NOMO-1 treated with dmso at 0.1 percent for 144 hours (cell line): ENCODE measurements around the gene PHF20.
A peak's percentile ranks its signal among the peaks of the same experiment; 100 is the strongest.
"Not testable (repeated sequence)": the region's sequence is repeated elsewhere in the genome, so short reads cannot be mapped to it uniquely, and the experiment has no call there.

ENCODE experiments used
- DNase-seq: peaks from one replicate; lab custom pipeline; 2025; ENCODE audit not compliant: unreplicated experiment; lab: John Stamatoyannopoulos, UW

The PHF20 gene

GRCh38 chr20:35883778-35884540 lies 112.1 kb downstream of the PHF20 start:
- DNase-seq, result no peak

GRCh38 chr20:35884541-35884865 lies 112.7 kb downstream of the PHF20 start:
- DNase-seq, result no peak

GRCh38 chr20:35885212-35885611 lies 113.4 kb downstream of the PHF20 start:
- no peak for DNase-seq

GRCh38 chr20:35886537-35886936 lies 114.7 kb downstream of the PHF20 start:
- no peak for DNase-seq

- DNase-seq, result peak; percentile 45
Observed at GRCh38 chr20:35887393-35888064, 115.7 kb downstream of the PHF20 start.

- no peak for DNase-seq
Observed at GRCh38 chr20:35888657-35889056, 116.8 kb downstream of the PHF20 start.

- DNase-seq, result no peak
Observed at GRCh38 chr20:35891375-35891774, 119.6 kb downstream of the PHF20 start.

- no peak for DNase-seq
Observed at GRCh38 chr20:35892871-35893270, 121.1 kb downstream of the PHF20 start.

GRCh38 chr20:35893942-35894341 lies 122.1 kb downstream of the PHF20 start:
- DNase-seq, result no peak

- not testable (repeated sequence) for DNase-seq
Observed at GRCh38 chr20:35895516-35895915, 123.7 kb downstream of the PHF20 start.

- DNase-seq, result no peak
Observed at GRCh38 chr20:35899064-35899463, 127.2 kb downstream of the PHF20 start.

GRCh38 chr20:35901230-35901629 lies 129.4 kb downstream of the PHF20 start:
- DNase-seq, result not testable (repeated sequence)

GRCh38 chr20:35901678-35902544 lies 130.1 kb downstream of the PHF20 start:
- DNase-seq, result no peak

GRCh38 chr20:35902545-35902941 lies 130.7 kb downstream of the PHF20 start:
- DNase-seq, result no peak

- DNase-seq, result no peak
Observed at GRCh38 chr20:35903843-35904242, 132.0 kb downstream of the PHF20 start.

- DNase-seq, result no peak
Observed at GRCh38 chr20:35904982-35905663, 133.3 kb downstream of the PHF20 start.

GRCh38 chr20:35907017-35907701 lies 135.3 kb downstream of the PHF20 start:
- DNase-seq, result no peak

GRCh38 chr20:35908007-35908406 lies 136.2 kb downstream of the PHF20 start:
- DNase-seq, result no peak

- no peak for DNase-seq
Observed at GRCh38 chr20:35909176-35909575, 137.4 kb downstream of the PHF20 start.

GRCh38 chr20:35909796-35910195 lies 138.0 kb downstream of the PHF20 start:
- DNase-seq, result no peak

GRCh38 chr20:35910254-35910653 lies 138.4 kb downstream of the PHF20 start:
- no peak for DNase-seq
